Activated CD4-positive, alpha-beta T cell treated with anti-CD3 and anti-CD28 coated beads, Interleukin-2, amount 50 U/mL, for 16 hours (primary cell): ENCODE measurements around the gene TCF7.

Experiments used
- DNase-seq: peaks from one replicate; pipeline ENCODE4 v3.0.0-alpha.2; 2020

Gene TCF7

DNA sequence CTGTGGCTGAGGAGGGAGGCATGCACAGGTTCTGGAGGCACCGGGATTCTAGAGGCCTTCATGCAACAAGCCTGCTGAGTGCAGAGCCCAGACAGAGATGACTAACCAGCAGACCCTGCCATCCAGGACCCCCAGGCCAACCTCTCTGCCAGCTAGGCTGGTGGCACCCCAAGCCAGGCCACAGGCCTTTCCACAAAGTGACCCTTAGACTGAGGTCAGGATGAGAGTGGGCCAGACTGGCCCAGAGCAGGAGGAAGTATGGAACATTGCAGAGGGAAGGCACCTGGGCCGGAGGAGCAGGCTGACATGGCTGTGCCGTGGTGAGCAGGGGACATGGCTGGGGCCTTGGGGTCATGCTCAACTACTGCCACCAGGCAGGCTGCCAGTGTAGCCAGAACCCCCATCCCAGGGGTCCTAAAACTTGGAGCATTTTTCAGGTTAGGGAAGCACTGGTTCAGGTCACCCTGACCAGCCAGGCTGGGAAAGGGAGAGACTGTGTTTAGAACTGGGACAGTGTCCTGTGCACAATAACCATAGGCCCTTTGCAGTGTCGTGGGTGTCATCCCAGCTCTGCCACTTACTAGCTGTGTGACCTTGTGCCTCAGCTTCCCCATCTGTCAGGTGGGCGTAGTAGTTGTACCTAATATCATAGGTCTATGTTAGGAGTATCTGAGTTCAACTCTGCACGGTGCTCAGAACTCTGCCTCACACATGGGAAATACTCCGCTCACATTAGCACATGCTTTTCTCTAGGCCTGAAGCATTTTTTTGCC is 17.3 kb downstream of the TCF7 start:
- DNase-seq, result no peak

DNA sequence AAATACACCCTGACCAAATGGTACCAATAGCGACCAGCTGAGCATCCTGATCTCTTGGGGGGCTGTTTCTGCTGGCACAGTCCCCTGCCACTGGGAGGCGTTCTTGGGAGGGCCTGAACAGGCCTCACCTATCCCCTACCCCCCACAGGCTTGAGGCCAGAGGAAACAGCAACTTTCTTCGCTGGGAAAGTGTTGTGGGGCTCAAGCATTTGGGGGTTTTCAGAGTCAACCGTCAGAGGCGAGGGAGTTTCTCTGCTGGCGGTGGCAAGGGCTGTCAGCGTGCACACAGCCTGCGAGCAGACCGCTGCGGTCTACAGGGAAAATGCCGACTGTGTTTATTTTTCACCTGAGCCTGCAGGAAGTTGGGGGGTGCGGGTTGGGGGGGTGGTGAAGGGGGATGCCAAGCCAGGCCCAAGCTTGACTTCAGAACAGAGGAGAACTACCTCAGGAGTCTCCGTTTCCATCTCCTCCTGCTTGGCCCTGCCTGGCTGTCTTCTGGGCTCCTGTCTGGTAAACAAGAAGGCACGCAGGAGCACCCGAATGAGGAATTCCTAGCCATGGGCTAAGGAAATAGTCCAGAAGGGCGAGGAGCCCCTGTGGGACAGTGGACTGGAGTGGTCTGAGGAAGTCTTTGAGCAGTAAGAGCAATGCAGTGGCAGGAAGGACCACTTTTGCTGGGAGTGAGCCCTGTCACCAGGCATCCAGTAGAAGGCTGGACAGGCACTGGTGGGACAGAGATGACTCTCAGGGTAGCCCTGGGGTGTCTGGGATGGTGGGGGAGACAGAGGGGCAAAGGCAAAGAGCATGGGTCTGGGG is 18.1 kb downstream of the TCF7 start:
- peak; percentile 75 for DNase-seq

DNA sequence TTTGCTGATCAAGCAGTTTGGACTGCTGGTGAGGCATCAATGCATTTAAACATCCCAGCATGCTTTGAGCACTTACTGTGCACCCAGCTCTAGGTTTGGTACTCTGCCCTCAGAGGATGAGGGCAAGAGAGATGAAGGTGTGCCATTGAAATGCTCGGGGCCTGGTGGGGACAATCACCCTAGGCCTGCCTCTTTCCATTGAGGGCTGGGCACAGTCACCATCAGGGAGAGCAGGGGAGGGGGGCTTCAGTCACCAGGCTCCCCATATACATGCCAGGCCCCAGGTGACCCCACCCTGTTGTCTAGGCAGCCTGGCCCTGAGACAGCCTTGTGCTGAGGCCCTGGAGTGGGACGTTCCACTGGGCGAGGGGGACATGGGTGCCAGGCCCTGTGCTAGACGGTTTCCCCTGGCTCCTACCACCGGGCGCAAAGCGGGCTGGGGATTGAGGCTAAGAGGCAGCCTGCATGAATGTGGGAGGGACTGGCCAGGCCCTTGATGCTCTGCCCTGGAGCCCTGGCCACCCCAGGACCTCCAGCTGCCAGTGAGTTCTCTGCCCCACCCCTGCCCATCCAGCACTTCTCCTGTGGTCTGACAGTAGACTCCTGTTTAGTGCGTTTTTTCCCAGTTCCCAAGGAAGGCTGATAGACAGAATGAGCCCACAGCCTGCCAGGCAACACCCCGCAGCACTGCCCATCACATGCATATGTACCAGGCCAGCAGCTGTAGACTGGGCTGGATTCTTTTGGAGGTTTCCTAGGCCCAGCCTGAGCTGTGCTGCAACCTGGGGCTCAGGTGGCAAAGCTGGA is 18.9 kb downstream of the TCF7 start:
- DNase-seq, result no peak

DNA sequence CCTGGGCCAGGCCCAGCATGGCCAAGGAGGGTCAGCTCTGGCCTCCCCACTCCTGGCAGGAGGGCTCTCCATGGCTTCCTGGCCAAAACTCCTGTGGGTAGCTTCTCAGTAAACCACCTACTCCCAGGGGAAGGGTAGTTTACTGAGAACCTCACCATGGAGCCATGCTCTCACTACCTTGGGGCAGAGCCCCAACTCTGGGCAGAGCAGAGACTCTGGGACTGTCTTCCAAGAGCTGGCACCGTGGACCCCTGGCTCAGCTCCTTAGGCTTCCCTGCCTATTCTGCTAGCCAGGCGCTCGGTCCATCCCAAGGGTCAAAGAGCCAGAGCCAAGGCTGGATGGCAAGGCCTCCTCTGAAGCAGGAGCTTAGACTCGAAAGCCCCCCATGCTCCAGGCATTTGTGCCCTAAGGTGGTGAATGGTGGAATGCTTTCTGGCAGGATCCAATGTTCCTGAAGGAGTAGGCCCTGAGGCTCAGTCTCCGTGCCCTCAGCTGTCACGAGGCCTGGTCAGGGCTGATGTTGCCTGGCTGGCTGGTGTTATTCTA is 19.6 kb downstream of the TCF7 start:
- no peak for DNase-seq

DNA sequence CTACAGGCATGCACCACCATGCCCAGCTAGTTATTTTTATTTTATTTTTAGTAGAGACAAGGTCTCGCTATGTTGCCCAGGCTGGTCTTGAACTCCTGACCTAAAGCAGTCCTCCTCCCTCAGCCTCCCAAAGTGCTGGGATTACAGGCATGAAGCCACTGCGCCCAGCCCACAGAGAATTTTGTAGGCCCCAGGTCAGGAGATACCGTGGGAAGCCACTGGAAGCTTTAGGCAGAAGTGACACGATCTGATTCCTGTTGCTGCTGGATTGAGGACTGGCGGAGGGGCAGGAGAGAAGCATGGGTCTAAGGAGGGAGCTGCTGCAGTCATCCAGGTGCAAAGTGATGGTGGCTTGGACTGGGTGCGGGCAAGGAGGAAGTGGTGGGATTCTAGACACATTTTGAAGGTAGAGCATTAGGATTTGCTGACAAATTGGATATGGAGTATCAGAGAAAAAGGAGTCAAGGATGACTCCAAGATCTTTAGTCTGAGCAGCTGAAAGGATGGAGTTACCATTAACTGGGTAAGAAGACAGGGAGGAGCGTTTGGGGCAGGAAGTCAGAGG is 20.7 kb downstream of the TCF7 start:
- DNase-seq, result no peak

DNA sequence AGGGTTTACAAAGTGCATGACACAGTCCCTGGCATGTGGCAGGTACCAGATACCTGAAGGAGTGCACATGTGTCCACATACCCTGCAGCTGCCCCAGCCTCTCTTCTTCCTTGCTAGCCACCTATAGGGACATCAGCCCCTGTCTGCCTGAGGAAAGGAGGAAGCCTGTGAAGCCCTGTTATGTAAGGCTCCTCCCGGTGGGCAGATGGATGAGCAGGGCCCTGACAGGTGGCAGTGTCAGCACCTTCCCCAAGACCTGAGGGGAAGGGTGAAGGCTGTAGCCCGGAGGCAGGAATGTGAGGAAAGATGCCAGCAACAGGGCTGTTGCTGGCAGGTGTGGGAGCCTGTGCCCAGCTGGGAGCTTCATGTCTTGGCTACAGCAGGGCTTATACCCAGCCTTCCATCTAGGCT is 21.7 kb downstream of the TCF7 start:
- DNase-seq, result no peak

DNA sequence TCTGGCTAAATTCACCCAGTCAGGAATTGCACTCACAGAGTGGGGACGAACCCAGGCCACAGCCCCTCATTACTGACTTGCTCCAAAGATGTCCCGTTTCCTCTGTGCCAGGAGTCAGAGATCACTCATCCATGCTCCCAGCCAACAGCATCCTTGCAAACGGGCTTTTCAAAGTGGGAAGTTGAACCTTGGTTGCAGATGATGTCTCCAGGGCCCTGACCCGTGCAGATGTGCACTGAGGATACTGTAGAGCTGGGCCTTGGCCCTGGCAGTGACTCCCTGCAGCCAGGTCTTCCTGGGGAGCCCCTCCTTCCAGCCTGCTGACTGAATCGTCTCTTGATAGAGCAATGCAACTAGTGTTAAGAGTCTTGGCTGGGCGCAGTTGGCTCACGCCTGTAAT is 22.3 kb downstream of the TCF7 start:
- no peak for DNase-seq

DNA sequence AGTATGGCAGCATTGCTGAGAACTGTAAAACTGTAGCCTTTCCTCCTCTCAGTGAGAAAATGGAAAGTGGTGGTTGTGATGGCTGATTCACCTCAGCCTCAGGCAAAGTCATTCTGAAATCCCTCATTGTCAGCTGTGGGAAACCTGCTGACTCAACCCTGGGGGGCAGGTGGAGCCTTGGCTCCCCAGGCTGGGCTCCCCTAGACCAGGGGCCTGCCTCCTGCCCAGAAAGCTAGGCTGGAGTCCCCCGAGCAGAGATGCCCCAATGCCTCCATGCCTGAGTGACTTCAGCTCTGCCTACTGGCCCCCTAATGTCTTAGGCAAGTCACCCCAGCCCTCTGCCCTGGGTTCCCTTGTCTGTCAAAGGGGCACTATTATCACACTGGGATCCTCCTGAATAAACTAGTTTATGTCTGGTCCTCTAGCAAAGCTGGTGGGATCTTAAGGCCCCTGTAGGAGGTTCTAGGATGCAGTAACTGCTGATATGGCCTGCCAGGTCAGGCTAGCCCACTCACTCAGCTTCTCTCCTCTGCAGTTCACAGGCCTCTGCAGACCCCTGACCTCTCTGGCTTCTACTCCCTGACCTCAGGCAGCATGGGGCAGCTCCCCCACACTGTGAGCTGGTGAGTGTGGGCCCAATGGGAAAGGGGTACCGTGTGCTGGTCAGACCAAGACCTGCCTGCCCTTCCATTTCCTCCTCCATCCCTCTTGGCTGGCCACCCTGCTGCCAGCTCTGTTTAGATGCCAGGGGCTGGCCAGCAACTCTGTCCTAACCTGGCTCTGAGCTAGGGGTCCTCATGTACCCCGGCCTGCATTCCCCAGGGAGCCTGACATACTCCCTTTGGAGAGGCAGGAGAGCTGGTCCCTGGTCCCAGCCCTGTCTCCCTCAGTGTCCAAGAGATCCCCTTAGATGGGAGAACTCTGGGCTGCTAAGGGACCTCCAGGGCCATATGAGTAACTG is 24.2 kb downstream of the TCF7 start:
- peak; percentile 90 for DNase-seq

DNA sequence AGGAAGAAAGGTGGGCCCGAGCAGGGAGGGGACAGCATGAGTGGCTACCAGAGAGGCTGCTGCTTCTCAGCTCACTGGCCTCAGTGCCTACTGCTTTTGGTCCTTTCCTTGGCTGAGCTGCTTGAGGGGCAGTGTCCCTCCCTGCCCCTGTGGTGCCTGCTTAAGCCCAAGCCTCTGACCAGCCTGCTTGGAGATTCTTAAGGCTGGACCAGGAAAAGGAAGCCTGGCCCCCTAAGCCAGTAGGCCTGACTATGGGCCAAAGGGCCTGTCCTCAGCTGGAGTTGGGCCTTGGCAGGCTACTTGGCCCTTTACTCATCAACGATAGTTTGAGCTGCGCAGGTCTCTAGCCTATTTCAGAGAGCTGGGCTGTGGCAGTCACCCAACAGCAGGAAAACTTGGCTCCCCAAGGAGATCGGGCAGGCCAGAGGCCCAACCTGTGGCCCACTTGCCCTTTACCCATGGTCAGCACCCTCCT is 24.9 kb downstream of the TCF7 start:
- DNase-seq, result no peak

DNA sequence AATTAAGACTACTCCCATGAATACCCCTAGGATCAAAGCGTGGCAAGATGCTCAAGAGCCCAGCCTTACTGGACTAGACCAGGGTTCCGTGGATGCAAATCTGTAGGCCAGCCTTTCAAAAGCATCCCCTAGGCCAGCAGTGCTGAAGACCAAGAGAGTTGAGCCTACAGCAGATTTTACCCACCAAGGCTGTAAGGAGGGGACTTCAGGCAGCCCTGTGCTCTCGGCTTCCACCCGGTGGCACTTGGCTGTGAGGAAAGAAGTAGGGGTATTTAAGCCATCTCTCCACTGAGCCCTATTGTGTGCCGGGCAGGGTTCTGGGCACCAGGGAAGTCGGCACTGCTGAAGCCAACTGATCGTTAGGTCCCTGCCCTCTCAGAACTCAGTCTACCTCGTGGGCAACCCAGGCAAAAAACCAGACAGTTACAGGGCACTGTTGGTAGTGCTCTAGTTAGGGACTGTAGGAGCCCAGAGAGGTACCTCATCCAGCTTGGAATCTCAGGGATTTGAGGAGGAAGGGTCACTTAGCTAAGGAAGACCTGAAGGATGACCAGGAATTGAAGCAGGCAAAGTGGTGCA is 25.5 kb downstream of the TCF7 start:
- no peak for DNase-seq

DNA sequence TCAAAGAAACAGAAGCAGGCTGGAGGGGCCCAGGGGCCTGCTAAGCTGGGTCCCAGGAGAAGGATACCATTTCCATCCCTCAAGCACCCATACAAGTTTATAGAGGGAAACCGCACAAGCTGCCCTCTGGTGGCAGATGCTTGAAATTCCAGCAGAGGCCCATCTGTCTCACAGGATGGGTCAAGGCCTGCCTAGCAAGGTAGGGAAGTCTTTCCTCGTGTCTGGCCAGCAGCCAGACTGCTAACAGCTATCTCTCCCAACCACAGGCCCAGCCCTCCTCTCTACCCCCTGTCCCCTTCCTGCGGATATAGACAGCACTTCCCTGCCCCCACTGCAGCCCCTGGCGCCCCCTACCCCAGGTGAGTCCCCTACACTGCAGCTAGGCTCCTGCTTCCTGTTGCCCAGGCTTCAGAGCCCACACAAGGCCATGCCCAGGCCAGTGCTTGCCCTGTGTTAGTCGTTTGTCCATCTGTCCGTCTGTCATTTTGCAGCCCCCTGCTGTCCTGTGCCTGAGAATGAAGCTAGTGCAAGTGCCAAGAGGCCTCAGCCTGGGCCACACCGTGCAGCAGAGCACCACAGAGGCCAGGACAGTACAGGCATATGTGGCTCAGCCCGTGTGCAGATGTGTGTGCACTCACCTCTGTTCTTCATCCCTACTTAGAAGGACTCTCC is 26.2 kb downstream of the TCF7 start:
- DNase-seq, result peak; percentile 73

DNA sequence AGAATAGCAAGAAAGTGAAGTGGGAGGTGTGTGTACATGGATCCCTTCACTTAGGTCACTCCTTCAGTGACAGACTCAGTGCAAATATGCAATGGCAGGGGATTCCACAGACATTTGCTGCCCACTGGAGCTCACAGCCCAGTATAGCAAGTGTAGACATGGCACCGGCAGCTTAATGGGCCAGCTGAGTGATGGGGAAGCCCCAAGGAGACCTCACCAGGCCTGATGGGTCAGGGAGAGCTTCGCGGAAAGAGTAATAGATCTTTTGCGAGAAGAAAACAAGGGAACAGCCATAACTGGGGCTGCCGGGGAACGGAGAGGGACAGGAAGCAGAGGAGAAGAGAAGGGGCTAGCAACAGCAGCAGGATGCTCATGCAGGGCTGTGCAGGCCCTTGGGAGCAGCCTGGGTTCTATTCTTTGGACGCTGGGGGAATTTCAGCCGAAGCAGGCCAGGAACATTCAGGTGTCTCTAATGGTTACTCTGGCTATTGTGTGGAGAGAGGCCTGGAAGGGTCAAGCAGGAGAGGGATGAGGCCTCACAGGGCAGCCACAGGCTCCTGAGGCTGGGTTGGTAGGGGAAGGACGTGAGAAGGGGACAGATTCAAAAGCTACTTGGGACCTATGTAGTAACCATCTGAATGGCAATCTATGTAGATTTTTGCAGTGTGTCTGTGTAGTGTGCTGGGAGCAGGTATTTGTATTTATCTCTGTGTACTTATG is 27.0 kb downstream of the TCF7 start:
- no peak for DNase-seq

DNA sequence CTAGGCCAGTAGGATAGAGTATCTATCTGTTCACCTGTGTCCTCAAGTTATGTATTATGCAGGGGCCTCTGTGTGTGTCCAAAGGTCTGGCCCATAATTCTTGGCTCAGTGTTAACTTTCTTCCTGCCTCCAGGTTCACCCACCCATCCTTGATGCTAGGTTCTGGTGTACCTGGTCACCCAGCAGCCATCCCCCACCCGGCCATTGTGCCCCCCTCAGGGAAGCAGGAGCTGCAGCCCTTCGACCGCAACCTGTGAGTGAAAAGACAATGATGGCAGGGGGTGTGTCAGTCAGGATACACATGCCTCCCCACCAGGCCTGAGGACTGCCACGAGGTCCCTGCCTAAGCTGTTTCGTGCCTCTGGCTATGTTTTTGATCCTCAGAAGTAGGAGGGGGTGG is 27.6 kb downstream of the TCF7 start:
- no peak for DNase-seq

DNA sequence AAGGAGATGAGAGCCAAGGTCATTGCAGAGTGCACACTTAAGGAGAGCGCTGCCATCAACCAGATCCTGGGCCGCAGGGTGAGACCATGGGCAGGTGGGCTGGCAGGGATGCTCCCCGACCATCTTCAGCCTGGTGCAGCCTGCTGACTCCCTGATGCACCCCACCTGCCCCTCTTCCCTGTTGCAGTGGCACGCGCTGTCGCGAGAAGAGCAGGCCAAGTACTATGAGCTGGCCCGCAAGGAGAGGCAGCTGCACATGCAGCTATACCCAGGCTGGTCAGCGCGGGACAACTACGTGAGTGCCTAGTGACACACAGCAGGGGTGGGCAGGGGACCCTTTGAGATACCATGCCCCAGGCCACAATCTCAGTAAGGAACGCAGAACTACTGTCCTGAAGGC is 28.3 kb downstream of the TCF7 start:
- DNase-seq, result no peak

DNA sequence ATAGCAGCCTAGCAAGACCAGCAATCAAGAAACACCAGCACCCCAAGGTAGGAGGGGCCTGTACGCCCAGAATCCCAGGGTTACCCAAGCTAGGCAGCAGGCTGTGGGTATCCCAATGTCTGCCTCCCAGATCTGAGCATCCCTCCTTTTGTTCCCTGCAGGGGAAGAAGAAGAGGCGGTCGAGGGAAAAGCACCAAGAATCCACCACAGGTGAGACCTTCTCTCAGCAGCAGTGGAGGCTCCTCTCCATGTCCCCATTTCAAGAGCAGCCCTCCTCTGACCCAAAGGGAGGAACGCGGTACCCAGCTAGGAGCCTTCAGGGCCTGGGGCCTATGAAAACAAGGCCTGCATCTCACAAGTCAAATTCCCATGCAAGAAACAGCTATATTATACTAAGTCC is 28.9 kb downstream of the TCF7 start:
- DNase-seq, result no peak

DNA sequence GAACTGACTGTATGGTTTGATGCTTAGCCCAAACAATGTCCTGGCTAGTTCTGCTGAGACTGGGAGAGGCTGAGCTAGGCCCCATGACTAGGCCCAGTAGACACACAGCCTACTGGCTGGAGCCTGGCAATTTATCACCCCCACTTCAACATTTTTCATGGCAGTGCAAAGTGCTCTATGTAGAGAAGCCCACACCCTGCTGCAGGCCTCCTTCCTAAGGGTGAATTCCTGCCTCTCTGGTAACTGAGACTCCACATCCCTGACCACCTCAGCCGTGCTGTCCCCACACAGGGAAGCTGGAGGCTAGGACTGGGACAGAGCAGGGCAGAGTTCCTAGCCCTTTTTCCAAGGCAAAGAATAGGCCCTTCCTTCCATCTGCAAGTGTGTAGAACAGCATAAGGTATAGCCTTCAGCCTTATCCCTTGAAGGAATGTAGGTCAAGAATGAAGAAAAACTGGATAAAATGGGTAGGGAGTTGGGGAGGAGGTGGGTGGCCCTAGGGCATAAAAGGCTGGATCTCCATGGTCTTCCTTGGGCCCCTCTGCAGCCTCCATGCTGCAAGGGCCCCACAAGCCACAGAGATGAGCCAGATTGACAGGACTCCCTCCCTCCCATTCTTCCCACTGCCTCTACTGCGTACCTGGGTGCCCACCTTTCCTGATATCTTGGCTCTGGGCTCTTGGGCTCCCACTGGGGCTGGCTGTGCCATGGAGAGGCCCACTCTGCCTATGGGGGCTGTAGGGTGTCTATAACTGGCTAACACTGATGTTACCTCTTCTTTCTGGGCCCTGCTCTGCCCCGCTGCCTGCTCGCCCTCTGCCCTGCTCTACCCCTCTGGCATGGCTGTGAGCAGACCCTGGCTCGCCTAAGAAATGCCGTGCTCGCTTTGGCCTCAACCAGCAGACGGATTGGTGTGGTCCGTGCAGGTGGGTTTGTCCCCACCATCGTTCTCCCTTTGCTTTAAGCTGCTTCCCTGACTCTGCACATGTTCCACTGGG is 29.8 kb downstream of the TCF7 start:
- DNase-seq, result no peak

DNA sequence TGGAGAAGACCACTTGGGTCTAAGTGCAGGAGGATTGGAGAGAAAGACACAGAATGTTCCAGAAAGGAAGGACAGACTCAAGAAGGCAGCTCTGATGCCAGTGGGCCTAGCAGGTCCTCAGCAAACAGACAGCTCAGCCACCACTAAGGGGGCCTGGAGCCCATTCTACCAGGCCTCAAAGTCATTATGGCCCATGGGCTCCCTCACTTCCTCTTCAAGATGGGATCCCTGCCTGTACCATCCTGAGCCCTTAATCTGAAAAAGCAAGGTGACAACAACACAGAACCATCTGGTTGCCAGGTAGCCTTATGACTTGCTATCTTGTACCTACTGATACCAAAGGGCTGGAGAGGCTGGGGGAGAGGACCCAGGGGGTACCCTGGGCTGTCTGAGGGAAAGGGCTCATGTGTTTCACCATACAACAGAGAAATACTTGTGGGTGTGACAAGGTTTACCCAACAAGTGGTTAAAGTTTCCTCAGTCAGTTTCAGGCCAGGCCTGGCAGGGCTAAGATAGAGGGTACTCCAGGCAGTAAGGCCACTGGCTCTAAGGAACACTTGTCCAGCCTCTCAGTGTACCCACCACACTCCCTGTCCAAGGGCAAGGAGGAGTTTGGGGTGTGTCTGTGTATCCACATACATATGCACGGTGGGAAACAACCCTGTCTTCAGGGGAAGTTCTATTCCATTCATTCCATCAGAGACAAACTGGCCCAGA is 30.7 kb downstream of the TCF7 start:
- no peak for DNase-seq
